H9 (cell line): ENCODE data around the gene WSCD2. TPM values are rescaled to one million over a fixed set of nuclear protein-coding genes. Genes with fewer than 3 reads are reported as not detected.

Experiments used
- DNase-seq: peaks from one replicate; pipeline ENCODE4 v3.0.0-alpha.2; 2017
- H2AFZ ChIP-seq: one replicate; pipeline ENCODE4 v1.6.1; 2013; ENCODE audit warnings: mild to moderate bottlenecking, low read length, control low read depth, moderate library complexity
- H2AK5ac ChIP-seq: 2 replicates; pipeline ENCODE4 v1.6.1; 2013; ENCODE audit warnings: low read length, control low read depth, mixed read lengths; ENCODE audit not compliant: insufficient read length
- H2BK120ac ChIP-seq: one replicate; pipeline ENCODE4 v1.6.1; 2013; ENCODE audit warnings: low read depth, mild to moderate bottlenecking, low read length, control low read depth, inconsistent platforms; ENCODE audit not compliant: poor library complexity, severe bottlenecking
- H2BK12ac ChIP-seq: 2 replicates; pipeline ENCODE4 v1.6.1; 2013; ENCODE audit warnings: low read length, control low read depth, mixed read lengths, low read depth; ENCODE audit not compliant: insufficient read length
- H2BK15ac ChIP-seq: 2 replicates; pipeline ENCODE4 v1.6.1; 2013; ENCODE audit warnings: low read depth, low read length, control low read depth
- H2BK20ac ChIP-seq: one replicate; pipeline ENCODE4 v1.6.1; 2013; ENCODE audit warnings: low read depth, mild to moderate bottlenecking, low read length, control low read depth, inconsistent platforms; ENCODE audit not compliant: poor library complexity, severe bottlenecking
- H2BK5ac ChIP-seq: 2 replicates; pipeline ENCODE4 v1.6.1; 2013; ENCODE audit warnings: low read length, control low read depth, mixed read lengths; ENCODE audit not compliant: insufficient read length
- H3K14ac ChIP-seq: 2 replicates; pipeline ENCODE4 v1.6.1; 2013; ENCODE audit warnings: low read length, control low read depth; ENCODE audit not compliant: insufficient read depth
- H3K18ac ChIP-seq: 2 replicates; pipeline ENCODE4 v1.6.1; 2013; ENCODE audit warnings: low read depth, mild to moderate bottlenecking, mixed read lengths, low read length, control low read depth; ENCODE audit not compliant: insufficient read length
- H3K23ac ChIP-seq: 2 replicates; pipeline ENCODE4 v1.6.1; 2013; ENCODE audit warnings: low read length, control low read depth, mixed read lengths, low read depth; ENCODE audit not compliant: insufficient read length
- H3K23me2 ChIP-seq: 2 replicates; pipeline ENCODE4 v1.6.1; 2013; ENCODE audit warnings: low read depth, mild to moderate bottlenecking, mixed read lengths, low read length, control low read depth; ENCODE audit not compliant: insufficient read length, poor library complexity, severe bottlenecking
- H3K27ac ChIP-seq: 2 replicates; pipeline ENCODE4 v1.5.1; 2013; ENCODE audit warnings: low read length, control low read depth, mixed read lengths, low read depth; ENCODE audit not compliant: insufficient read length
- H3K27me3 ChIP-seq: 2 replicates; pipeline ENCODE4 v1.6.1; 2013; ENCODE audit warnings: low read length, control low read depth, inconsistent platforms; ENCODE audit not compliant: insufficient read depth
- H3K4ac ChIP-seq: 2 replicates; pipeline ENCODE4 v1.6.1; 2013; ENCODE audit warnings: low read depth, mild to moderate bottlenecking, control low read depth, inconsistent platforms, low read length, moderate library complexity
- H3K4me1 ChIP-seq: 2 replicates; pipeline ENCODE4 v1.6.1; 2013; ENCODE audit warnings: low read length, control low read depth, inconsistent platforms; ENCODE audit not compliant: insufficient read depth
- H3K4me2 ChIP-seq: 2 replicates; pipeline ENCODE4 v1.6.1; 2013; ENCODE audit warnings: low read length, control low read depth, mixed read lengths; ENCODE audit not compliant: insufficient read length, insufficient read depth
- H3K56ac ChIP-seq: 2 replicates; pipeline ENCODE4 v1.6.1; 2013; ENCODE audit warnings: low read depth, mild to moderate bottlenecking, mixed read lengths, low read length, control low read depth; ENCODE audit not compliant: insufficient read length
- H3K79me1 ChIP-seq: 2 replicates; pipeline ENCODE4 v1.6.1; 2013; ENCODE audit warnings: low read depth, mild to moderate bottlenecking, moderate library complexity, low read length, control low read depth, inconsistent platforms; ENCODE audit not compliant: insufficient read depth, poor library complexity, severe bottlenecking
- H3K79me2 ChIP-seq: 2 replicates; pipeline ENCODE4 v1.6.1; 2013; ENCODE audit warnings: low read length, control low read depth, inconsistent platforms; ENCODE audit not compliant: insufficient read depth
- H3K9ac ChIP-seq: 2 replicates; pipeline ENCODE4 v1.6.1; 2013; ENCODE audit warnings: low read length, control low read depth, mixed read lengths; ENCODE audit not compliant: insufficient read length; ENCODE audit errors: extremely low read depth
- H3K9me3 ChIP-seq: one replicate; pipeline ENCODE4 v1.6.1; 2013; ENCODE audit warnings: low read depth, low read length, inconsistent platforms; ENCODE audit not compliant: control insufficient read depth
- H3T11ph ChIP-seq: one replicate; pipeline ENCODE4 v1.6.1; 2013; ENCODE audit warnings: mild to moderate bottlenecking, low read length, control low read depth, inconsistent platforms
- H4K20me1 ChIP-seq: one replicate; pipeline ENCODE4 v1.6.1; 2013; ENCODE audit not compliant: control insufficient read depth, insufficient read length, insufficient read depth
- H4K5ac ChIP-seq: 2 replicates; pipeline ENCODE4 v1.6.1; 2013; ENCODE audit warnings: low read depth, mild to moderate bottlenecking, mixed read lengths, low read length, control low read depth; ENCODE audit not compliant: insufficient read length
- H4K8ac ChIP-seq: replicated peaks from 2 replicates; pipeline ENCODE4 v1.6.1; 2013; ENCODE audit warnings: low read length, control low read depth, mixed read lengths, low read depth; ENCODE audit not compliant: insufficient read length
- H4K91ac ChIP-seq: 2 replicates; pipeline ENCODE4 v1.6.1; 2013; ENCODE audit warnings: low read depth, mild to moderate bottlenecking, moderate library complexity, mixed read lengths, low read length, control low read depth; ENCODE audit not compliant: insufficient read length
- H3K27ac Mint-ChIP-seq, 3 experiments: 2 replicates in 2 of 3; 3 replicates in 1 of 3; pipeline ENCODE4 v1.8.0; 2020 to 2021; ENCODE audit warnings: mixed read lengths in 3 of 3, mild to moderate bottlenecking in 1 of 3, moderate library complexity in 1 of 3
- H3K27me3 Mint-ChIP-seq: 2 replicates; pipeline ENCODE4 v1.8.0; 2021; ENCODE audit warnings: low read depth, mild to moderate bottlenecking, moderate library complexity, mixed read lengths
- H3K36me3 Mint-ChIP-seq, 3 experiments: 2 replicates in 2 of 3; 3 replicates in 1 of 3; pipeline ENCODE4 v1.8.0; 2020 to 2021; ENCODE audit warnings: low read depth in 3 of 3, mixed read lengths in 3 of 3; ENCODE audit not compliant: insufficient read depth in 1 of 3
- H3K4me1 Mint-ChIP-seq, 2 experiments: 2 replicates each; pipeline ENCODE4 v1.8.0; 2020; ENCODE audit warnings: mixed read lengths in 2 of 2
- H3K4me3 Mint-ChIP-seq, 2 experiments: 2 replicates in 1 of 2; 3 replicates in 1 of 2; pipeline ENCODE4 v1.8.0; 2020 to 2021; ENCODE audit warnings: mild to moderate bottlenecking in 2 of 2, mixed read lengths in 2 of 2, moderate library complexity in 1 of 2
- H3K9me3 Mint-ChIP-seq, 2 experiments: 2 replicates in 1 of 2; 3 replicates in 1 of 2; pipeline ENCODE4 v1.8.0; 2020; ENCODE audit warnings: mild to moderate bottlenecking in 2 of 2, mixed read lengths in 2 of 2, moderate library complexity in 1 of 2
- CTCF ChIP-seq: fragments of 200-600 bp; sonication (generic); conservative IDR thresholded peaks from 3 replicates; pipeline ENCODE4 v1.8.0; 2021; ENCODE audit warnings: antibody characterized with exemption, mild to moderate bottlenecking
- WGBS: extraction: QIAGEN DNeasy Blood & Tissue Kit; methylation state at CpG from one replicate; pipeline ENCODE4 v1.1.7; 2013; ENCODE audit warnings: missing lambda C conversion rate, low lambda C conversion rate, mixed read lengths; ENCODE audit not compliant: insufficient read length; ENCODE audit errors: extremely low coverage; 5-methylcytosine and 5-hydroxymethylcytosine counted together
- total RNA-seq: library from RNA; stranded (reverse); gene quantifications from 2 replicates; pipeline ENCODE4 v1.2.1, GENCODE V29; 2021

Gene WSCD2
- total RNA-seq, 1 experiment from 2014 or later, result 0.92 TPM

GRCh38 chr12:108181095-108181454 lies 52.0 kb downstream of the WSCD2 start:
- Histone ChIP-seq H4K5ac (no peak overlapping the region), H2BK12ac (no peak overlapping the region), H3K4me1 (0 out of 2 replicates have a peak, but pooled peaks cover 2% of the 10 kb centered on the region), H3K18ac (no peak overlapping the region), H4K91ac (no peak overlapping the region), H3K23ac (no peak overlapping the region), H3K79me2 (no peaks in the 10 kb centered on the region), H2BK5ac (no peak overlapping the region), H3K56ac (no peak overlapping the region), H2AK5ac (no peak overlapping the region), H2AFZ (no peak overlapping the region), H2BK120ac (no peak overlapping the region), H3K9me3 (no peaks in the 10 kb centered on the region), H3K14ac (no peak overlapping the region), H3T11ph (no peak overlapping the region), H3K4me2 (no peak overlapping the region), H3K23me2 (no peaks in the 10 kb centered on the region), H2BK15ac (no peak overlapping the region), H3K27ac (no peak overlapping the region), H3K79me1 (no peaks in the 10 kb centered on the region), H4K8ac (no peak overlapping the region), H3K27me3 (no peaks in the 10 kb centered on the region), H3K4ac (no peak overlapping the region), H4K20me1 (no peaks in the 10 kb centered on the region), H3K9ac (no peak overlapping the region), H2BK20ac (no peak overlapping the region)
- no peak for DNase-seq
- no peak overlapping the region for H3K4me3 Mint-ChIP-seq
- peaks cover 11 to 12% of the 10 kb centered on the region in 2 experiments; a peak in 4 of 5 replicates for H3K9me3 Mint-ChIP-seq
- H3K4me1 Mint-ChIP-seq, result peaks cover 35 to 45% of the 10 kb centered on the region in 2 experiments
- peaks cover 3 to 18% (median 5%) of the 10 kb centered on the region in 3 experiments; a peak in 6 of 7 replicates for H3K36me3 Mint-ChIP-seq
- no CpG with 5 or more reads among the region's 8 CpGs for WGBS
- H3K27me3 Mint-ChIP-seq, result no peaks in the 10 kb centered on the region
- TF ChIP-seq CTCF, result no peak
- H3K27ac Mint-ChIP-seq, result no peak overlapping the region; a peak in 1 of 7 replicates
